WTC11 (cell line): ENCODE results near the gene USP7. TPM values are rescaled to one million over a fixed set of nuclear protein-coding genes. Genes with fewer than 3 reads are reported as not detected.

Experiments used
- ATAC-seq: fragments of 200-7000 bp; cut with Tn5 transposase; 2 replicates; pipeline ENCODE4 v1.10.0; 2021; ENCODE audit warnings: mild to moderate bottlenecking, moderate library complexity
- CTCF ChIA-PET: fragments of 300-600 bp; sonication (Branson Sonifier 250); formaldehyde crosslinking; loops from one replicate; lab custom pipeline; 2021; ENCODE audit warnings: antibody characterized with exemption; lab: Charles Lee
- POLR2A ChIA-PET: fragments of 350-600 bp; sonication (Branson Sonifier 250); formaldehyde crosslinking; loops from one replicate; lab custom pipeline; 2021; ENCODE audit warnings: antibody characterized with exemption; lab: Charles Lee
- DNase-seq: peaks from one replicate; pipeline ENCODE4 v3.0.0; 2021; ENCODE audit warnings: low spot score
- H3K27ac Mint-ChIP-seq: 2 replicates; pipeline ENCODE4 v1.8.0; 2021; ENCODE audit warnings: mixed read lengths
- H3K27me3 Mint-ChIP-seq: 2 replicates; pipeline ENCODE4 v1.8.0; 2021; ENCODE audit warnings: low read depth, mild to moderate bottlenecking, moderate library complexity, mixed read lengths
- H3K36me3 Mint-ChIP-seq: 2 replicates; pipeline ENCODE4 v1.8.0; 2021; ENCODE audit warnings: mixed read lengths
- H3K4me1 Mint-ChIP-seq: 2 replicates; pipeline ENCODE4 v1.8.0; 2022; ENCODE audit warnings: mixed read lengths
- H3K4me3 Mint-ChIP-seq: 2 replicates; pipeline ENCODE4 v1.8.0; 2021; ENCODE audit warnings: mild to moderate bottlenecking, moderate library complexity, mixed read lengths
- H3K9me3 Mint-ChIP-seq: 2 replicates; pipeline ENCODE4 v1.8.0; 2021; ENCODE audit warnings: mixed read lengths
- ATF1 ChIP-seq: sonication (generic); formaldehyde crosslinking; IDR thresholded peaks from 2 replicates; pipeline ENCODE4 v1.8.1; 2023; ENCODE audit warnings: mild to moderate bottlenecking, moderate library complexity, missing genetic modification reagents
- ATF3 ChIP-seq: sonication (generic); formaldehyde crosslinking; conservative IDR thresholded peaks from 2 replicates; pipeline ENCODE4 v1.8.1; 2022; ENCODE audit warnings: mild to moderate bottlenecking, missing genetic modification reagents
- E2F4 ChIP-seq: sonication (generic); formaldehyde crosslinking; IDR thresholded peaks from 2 replicates; pipeline ENCODE4 v1.8.1; 2022; ENCODE audit warnings: low read depth, mild to moderate bottlenecking, moderate library complexity, missing genetic modification reagents, borderline replicate concordance
- FOXP1 ChIP-seq: sonication (generic); formaldehyde crosslinking; IDR thresholded peaks from 2 replicates; pipeline ENCODE4 v1.8.0; 2022; ENCODE audit warnings: missing genetic modification reagents, mild to moderate bottlenecking, moderate library complexity, borderline replicate concordance
- GABPB1 ChIP-seq: sonication (generic); formaldehyde crosslinking; IDR thresholded peaks from 2 replicates; pipeline ENCODE4 v1.8.1; 2023; ENCODE audit warnings: mild to moderate bottlenecking, missing genetic modification reagents
- KAT7 ChIP-seq: sonication (generic); formaldehyde crosslinking; IDR thresholded peaks from 2 replicates; pipeline ENCODE4 v1.8.1; 2023; ENCODE audit warnings: missing genetic modification reagents, mild to moderate bottlenecking, borderline replicate concordance
- MAX ChIP-seq: sonication (generic); formaldehyde crosslinking; IDR thresholded peaks from 2 replicates; pipeline ENCODE4 v1.8.0; 2022; ENCODE audit warnings: mild to moderate bottlenecking, missing genetic modification reagents
- NFATC4 ChIP-seq: fragments of 250-450 bp; sonication (Bioruptor Pico); IDR thresholded peaks from 2 replicates; pipeline ENCODE4 v1.9.0; 2021; ENCODE audit warnings: mild to moderate bottlenecking
- NFE2L1 ChIP-seq: sonication (generic); formaldehyde crosslinking; IDR thresholded peaks from 2 replicates; pipeline ENCODE4 v1.8.1; 2023; ENCODE audit warnings: missing genetic modification reagents
- NR1H2 ChIP-seq: sonication (generic); formaldehyde crosslinking; IDR thresholded peaks from 2 replicates; pipeline ENCODE4 v1.9.0; 2021; ENCODE audit warnings: mild to moderate bottlenecking, moderate library complexity, missing genetic modification reagents
- PREB ChIP-seq: sonication (generic); formaldehyde crosslinking; IDR thresholded peaks from 2 replicates; pipeline ENCODE4 v1.8.1; 2022; ENCODE audit warnings: mild to moderate bottlenecking, missing genetic modification reagents, moderate library complexity, borderline replicate concordance
- RORB ChIP-seq: fragments of 250-450 bp; sonication (Bioruptor Pico); IDR thresholded peaks from 2 replicates; pipeline ENCODE4 v1.9.0; 2021; ENCODE audit warnings: mild to moderate bottlenecking
- SMAD4 ChIP-seq: sonication (generic); formaldehyde crosslinking; IDR thresholded peaks from 2 replicates; pipeline ENCODE4 v1.8.0; 2022; ENCODE audit warnings: mild to moderate bottlenecking, missing genetic modification reagents
- TEAD1 ChIP-seq: sonication (generic); formaldehyde crosslinking; IDR thresholded peaks from 2 replicates; pipeline ENCODE4 v1.8.0; 2022; ENCODE audit warnings: mild to moderate bottlenecking, missing genetic modification reagents
- TP53 ChIP-seq: sonication (generic); formaldehyde crosslinking; IDR thresholded peaks from 2 replicates; pipeline ENCODE4 v1.8.1; 2023; ENCODE audit warnings: mild to moderate bottlenecking, missing genetic modification reagents
- ZNF317 ChIP-seq: sonication (generic); formaldehyde crosslinking; IDR thresholded peaks from 2 replicates; pipeline ENCODE4 v1.8.1; 2023; ENCODE audit warnings: low read depth, mild to moderate bottlenecking, moderate library complexity, missing genetic modification reagents, borderline replicate concordance
- total RNA-seq: library from RNA; stranded (reverse); gene quantifications from 3 replicates; pipeline ENCODE4 v1.2.3, GENCODE V29; 2021
- TF ChIP-seq, protein P1 (sequence below): sonication (generic); formaldehyde crosslinking; IDR thresholded peaks from 2 replicates; pipeline ENCODE4 v1.8.0; 2023; ENCODE audit warnings: missing genetic modification reagents
- TF ChIP-seq, protein P2 (sequence below): fragments of 200-600 bp; IDR thresholded peaks from 2 replicates; pipeline ENCODE4 v1.8.0; 2022; ENCODE audit warnings: antibody characterized with exemption
- TF ChIP-seq, protein P3 (sequence below): fragments of 250-450 bp; sonication (Bioruptor Pico); IDR thresholded peaks from 2 replicates; pipeline ENCODE4 v1.8.0; 2021; ENCODE audit warnings: mild to moderate bottlenecking
- TF ChIP-seq, protein P4 (sequence below): sonication (generic); formaldehyde crosslinking; IDR thresholded peaks from 2 replicates; pipeline ENCODE4 v1.8.1; 2022; ENCODE audit warnings: missing genetic modification reagents, borderline replicate concordance

Gene USP7
- total RNA-seq, 1 experiment from 2014 or later, result 211 TPM

DNA sequence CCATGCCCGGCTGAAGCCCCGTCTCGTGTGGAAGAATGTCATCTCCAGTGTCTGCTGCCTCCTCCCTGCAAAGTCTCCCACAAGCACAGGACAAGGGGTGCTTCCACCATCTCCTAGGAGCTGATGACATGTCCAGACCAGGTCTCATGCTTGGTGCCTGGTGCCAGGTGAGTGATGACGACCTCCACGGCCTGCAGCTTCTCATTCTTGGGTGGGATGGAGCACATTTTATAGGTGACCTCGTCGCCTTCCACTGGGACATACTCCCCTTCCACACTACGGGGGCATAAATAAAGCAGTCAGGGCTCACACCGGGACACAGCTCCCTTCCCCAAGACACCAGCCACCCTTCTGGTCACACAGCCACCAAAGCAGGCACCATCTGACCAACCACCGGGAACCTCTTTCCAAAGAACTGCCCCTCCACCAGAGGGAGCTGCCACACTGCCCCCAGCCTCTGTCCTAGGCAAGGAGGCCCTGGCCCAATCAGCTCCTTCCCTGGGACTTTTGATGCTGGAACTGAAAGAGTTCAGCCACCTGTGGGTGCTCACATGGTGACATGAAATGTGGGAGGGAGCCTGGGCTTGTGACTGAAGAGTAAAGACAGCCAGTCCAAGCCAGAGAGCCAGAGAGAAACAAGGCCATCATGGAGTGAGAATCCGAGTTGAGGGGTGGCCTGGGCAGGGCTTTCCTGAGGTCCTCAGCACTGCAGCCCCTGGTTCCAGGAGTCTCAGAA, 108.5 kb downstream of the USP7 start (continued):
- no peak for TF ChIP-seq SMAD4 (CRISPR knock-in tag)
- no peak for TF ChIP-seq TP53
- TF ChIP-seq, protein P1, sequence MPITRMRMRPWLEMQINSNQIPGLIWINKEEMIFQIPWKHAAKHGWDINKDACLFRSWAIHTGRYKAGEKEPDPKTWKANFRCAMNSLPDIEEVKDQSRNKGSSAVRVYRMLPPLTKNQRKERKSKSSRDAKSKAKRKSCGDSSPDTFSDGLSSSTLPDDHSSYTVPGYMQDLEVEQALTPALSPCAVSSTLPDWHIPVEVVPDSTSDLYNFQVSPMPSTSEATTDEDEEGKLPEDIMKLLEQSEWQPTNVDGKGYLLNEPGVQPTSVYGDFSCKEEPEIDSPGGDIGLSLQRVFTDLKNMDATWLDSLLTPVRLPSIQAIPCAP, result no peak
- no peak for TF ChIP-seq ATF3 (CRISPR knock-in tag)
- TF ChIP-seq NFE2L1 (CRISPR knock-in tag), result no peak
- TF ChIP-seq, protein P2, sequence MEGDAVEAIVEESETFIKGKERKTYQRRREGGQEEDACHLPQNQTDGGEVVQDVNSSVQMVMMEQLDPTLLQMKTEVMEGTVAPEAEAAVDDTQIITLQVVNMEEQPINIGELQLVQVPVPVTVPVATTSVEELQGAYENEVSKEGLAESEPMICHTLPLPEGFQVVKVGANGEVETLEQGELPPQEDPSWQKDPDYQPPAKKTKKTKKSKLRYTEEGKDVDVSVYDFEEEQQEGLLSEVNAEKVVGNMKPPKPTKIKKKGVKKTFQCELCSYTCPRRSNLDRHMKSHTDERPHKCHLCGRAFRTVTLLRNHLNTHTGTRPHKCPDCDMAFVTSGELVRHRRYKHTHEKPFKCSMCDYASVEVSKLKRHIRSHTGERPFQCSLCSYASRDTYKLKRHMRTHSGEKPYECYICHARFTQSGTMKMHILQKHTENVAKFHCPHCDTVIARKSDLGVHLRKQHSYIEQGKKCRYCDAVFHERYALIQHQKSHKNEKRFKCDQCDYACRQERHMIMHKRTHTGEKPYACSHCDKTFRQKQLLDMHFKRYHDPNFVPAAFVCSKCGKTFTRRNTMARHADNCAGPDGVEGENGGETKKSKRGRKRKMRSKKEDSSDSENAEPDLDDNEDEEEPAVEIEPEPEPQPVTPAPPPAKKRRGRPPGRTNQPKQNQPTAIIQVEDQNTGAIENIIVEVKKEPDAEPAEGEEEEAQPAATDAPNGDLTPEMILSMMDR, result no peak
- no peak for TF ChIP-seq KAT7 (CRISPR knock-in tag)
- no peak for TF ChIP-seq GABPB1

GRCh38 chr16:8854298-8854948, 109.3 kb downstream of the USP7 start:
- Mint-ChIP-seq H3K36me3 (peaks cover 73% of the 10 kb centered on the region), H3K9me3 (no peaks in the 10 kb centered on the region), H3K4me1 (peaks cover 56% of the 10 kb centered on the region), H3K27me3 (no peaks in the 10 kb centered on the region), H3K27ac (no peak overlapping the region; the same call in 1 of the 2 replicates), H3K4me3 (no peak overlapping the region)
- no peak for TF ChIP-seq NR1H2 (CRISPR knock-in tag)
- no peak for TF ChIP-seq E2F4 (CRISPR knock-in tag)
- no peak for TF ChIP-seq TEAD1 (CRISPR knock-in tag)
- TF ChIP-seq NFATC4 (CRISPR knock-in tag), result no peak
- no peak for TF ChIP-seq ATF1 (CRISPR knock-in tag)
- TF ChIP-seq MAX (CRISPR knock-in tag), result no peak
- TF ChIP-seq, protein P3, sequence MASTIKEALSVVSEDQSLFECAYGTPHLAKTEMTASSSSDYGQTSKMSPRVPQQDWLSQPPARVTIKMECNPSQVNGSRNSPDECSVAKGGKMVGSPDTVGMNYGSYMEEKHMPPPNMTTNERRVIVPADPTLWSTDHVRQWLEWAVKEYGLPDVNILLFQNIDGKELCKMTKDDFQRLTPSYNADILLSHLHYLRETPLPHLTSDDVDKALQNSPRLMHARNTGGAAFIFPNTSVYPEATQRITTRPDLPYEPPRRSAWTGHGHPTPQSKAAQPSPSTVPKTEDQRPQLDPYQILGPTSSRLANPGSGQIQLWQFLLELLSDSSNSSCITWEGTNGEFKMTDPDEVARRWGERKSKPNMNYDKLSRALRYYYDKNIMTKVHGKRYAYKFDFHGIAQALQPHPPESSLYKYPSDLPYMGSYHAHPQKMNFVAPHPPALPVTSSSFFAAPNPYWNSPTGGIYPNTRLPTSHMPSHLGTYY (CRISPR knock-in tag), result no peak
- POLR2A ChIA-PET, result interaction anchor here (2.5 kb wide), 1 partner anchor 14 kb away, joined by 10 read pairs; the partner anchor contains the start of gene CARHSP1
- ATAC-seq, result no peak; the same call in 1 of the 2 replicates
- CTCF ChIA-PET, result interaction anchor here (0.7 to 3.4 kb wide), 6 partner anchors 8 to 82 kb away, joined by 3 to 12 read pairs (median 6); partner anchors contain the start of gene CARHSP1
- DNase-seq, result no peak

DNA sequence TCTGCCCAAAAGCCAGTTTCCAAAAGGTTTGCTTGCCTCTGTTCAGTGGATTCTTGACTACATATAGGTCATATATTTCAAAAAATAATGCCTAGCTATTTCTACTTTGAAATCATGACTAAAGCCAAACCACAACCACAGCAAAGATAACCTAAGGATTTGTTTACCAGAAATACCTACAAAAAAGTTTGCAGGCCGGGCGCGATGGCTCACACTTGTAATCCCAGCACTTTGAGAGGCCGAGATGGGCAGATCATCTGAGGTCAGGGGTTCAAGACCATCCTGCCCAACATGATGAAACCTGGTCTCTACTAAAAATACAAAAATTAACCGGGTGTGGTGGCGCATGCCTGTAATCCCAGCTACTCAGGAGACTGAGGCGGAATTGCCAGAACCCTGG, 110.1 kb downstream of the USP7 start:
- no peak overlapping the region for H3K4me3 Mint-ChIP-seq
- POLR2A ChIA-PET, result interaction anchor here (1.0 to 2.5 kb wide), 2 partner anchors 15 to 22 kb away, joined by 3 to 10 read pairs; partner anchors contain the start of gene CARHSP1
- peaks cover 73% of the 10 kb centered on the region for H3K36me3 Mint-ChIP-seq
- peaks cover 59% of the 10 kb centered on the region for H3K4me1 Mint-ChIP-seq
- H3K27ac Mint-ChIP-seq, result peak overlapping the region; percentile 83
- H3K9me3 Mint-ChIP-seq, result no peaks in the 10 kb centered on the region
- DNase-seq, result no peak
- no peaks in the 10 kb centered on the region for H3K27me3 Mint-ChIP-seq
- no peak for ATAC-seq
- CTCF ChIA-PET, result interaction anchor here (0.7 to 3.4 kb wide), 6 partner anchors 26 to 160 kb away, joined by 3 to 12 read pairs (median 4); no protein-coding TSS in a partner anchor
- TF ChIP-seq RORB (CRISPR knock-in tag) (no peak), PREB (no peak), FOXP1 (CRISPR knock-in tag) (no peak), ZNF317 (CRISPR knock-in tag) (no peak), MAX (CRISPR knock-in tag) (no peak)
- TF ChIP-seq, protein P4, sequence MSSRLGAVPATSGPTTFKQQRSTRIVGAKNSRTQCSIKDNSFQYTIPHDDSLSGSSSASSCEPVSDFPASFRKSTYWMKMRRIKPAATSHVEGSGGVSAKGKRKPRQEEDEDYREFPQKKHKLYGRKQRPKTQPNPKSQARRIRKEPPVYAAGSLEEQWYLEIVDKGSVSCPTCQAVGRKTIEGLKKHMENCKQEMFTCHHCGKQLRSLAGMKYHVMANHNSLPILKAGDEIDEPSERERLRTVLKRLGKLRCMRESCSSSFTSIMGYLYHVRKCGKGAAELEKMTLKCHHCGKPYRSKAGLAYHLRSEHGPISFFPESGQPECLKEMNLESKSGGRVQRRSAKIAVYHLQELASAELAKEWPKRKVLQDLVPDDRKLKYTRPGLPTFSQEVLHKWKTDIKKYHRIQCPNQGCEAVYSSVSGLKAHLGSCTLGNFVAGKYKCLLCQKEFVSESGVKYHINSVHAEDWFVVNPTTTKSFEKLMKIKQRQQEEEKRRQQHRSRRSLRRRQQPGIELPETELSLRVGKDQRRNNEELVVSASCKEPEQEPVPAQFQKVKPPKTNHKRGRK (CRISPR knock-in tag), result no peak
